HG03575 (cell line): ENCODE results near the gene AFDN.

Experiments
- ATAC-seq: cut with Tn5 transposase; IDR thresholded peaks from one replicate; pipeline ENCODE4 v1.9.1; 2021; ENCODE audit not compliant: unreplicated experiment, insufficient number of reproducible peaks, low FRiP score; ENCODE audit errors: extremely low read depth

Gene AFDN

DNA sequence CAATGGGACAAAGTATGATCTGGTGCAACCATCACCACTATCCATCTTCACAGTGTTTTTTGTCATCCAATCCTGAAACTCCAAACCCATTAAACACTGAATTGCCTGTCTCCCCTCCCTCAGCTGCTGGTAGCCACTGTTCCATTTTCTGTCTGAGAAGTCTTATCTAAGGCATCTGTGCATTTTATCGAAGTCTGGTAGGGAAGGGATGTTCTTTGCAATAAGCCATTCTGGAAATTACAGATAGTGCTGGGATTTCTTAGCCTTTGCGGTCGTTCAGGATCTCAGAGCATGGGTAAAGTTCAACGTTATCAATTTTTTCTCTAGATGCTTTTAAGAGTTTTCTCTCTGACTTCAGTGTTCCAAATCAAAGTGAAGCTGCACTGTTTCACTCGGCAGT, 194.9 kb downstream of the AFDN start:
- ATAC-seq: no peak
